CD4-positive, alpha-beta memory T cell (primary cell): ENCODE data around the gene EIF4G1. TPM values are rescaled to one million over a fixed set of nuclear protein-coding genes. Genes with fewer than 3 reads are reported as not detected.
A peak's percentile ranks its signal among the peaks of the same experiment; 100 is the strongest.

Experiments
- CTCF ChIA-PET: fragments of 350-600 bp; sonication (Branson Sonifier 250); formaldehyde crosslinking; loops from one replicate; lab custom pipeline; 2021; ENCODE audit warnings: inconsistent platforms; ENCODE audit not compliant: partially characterized antibody; lab: Charles Lee
- POLR2A ChIA-PET: fragments of 350-600 bp; sonication (Branson Sonifier 250); formaldehyde crosslinking; loops from one replicate; lab custom pipeline; 2021; ENCODE audit not compliant: partially characterized antibody; lab: Charles Lee
- DNase-seq, 5 donors: peaks; one replicate each; pipeline versions ENCODE4 v3.0.0 to v3.0.0-alpha.2; 2020 to 2022; ENCODE audit warnings: mixed read lengths in 1 of 5
- H3K27ac ChIP-seq: one replicate; pipeline ENCODE4 v1.7.0; 2013; ENCODE audit warnings: low read depth, low read length
- H3K27me3 ChIP-seq: 2 replicates; pipeline ENCODE4 v1.7.0; 2013; ENCODE audit warnings: mild to moderate bottlenecking, low read length, moderate library complexity; ENCODE audit not compliant: insufficient read depth
- H3K36me3 ChIP-seq: 2 replicates; pipeline ENCODE4 v1.7.0; 2013; ENCODE audit warnings: mild to moderate bottlenecking, low read length, moderate library complexity; ENCODE audit not compliant: insufficient read depth
- H3K4me1 ChIP-seq: 2 replicates; pipeline ENCODE4 v1.7.0; 2013; ENCODE audit warnings: mild to moderate bottlenecking, low read length, moderate library complexity; ENCODE audit not compliant: insufficient read depth
- H3K4me3 ChIP-seq, 2 donors: one replicate each; pipeline ENCODE4 v1.7.0; 2013; ENCODE audit warnings: low read length in 2 of 2, mild to moderate bottlenecking in 1 of 2
- H3K9me3 ChIP-seq, 2 donors: one replicate each; pipeline ENCODE4 v1.7.0; 2013; ENCODE audit warnings: low read length in 2 of 2, control low read depth in 1 of 2; ENCODE audit not compliant: control insufficient read depth in 1 of 2
- H3K27ac Mint-ChIP-seq, 7 donors: one replicate each; pipeline ENCODE4 v1.8.0; 2020 to 2021; ENCODE audit warnings: mixed read lengths in 7 of 7, mild to moderate bottlenecking in 6 of 7, inconsistent platforms in 3 of 7, moderate library complexity in 3 of 7
- H3K27me3 Mint-ChIP-seq, 2 donors: one replicate each; pipeline ENCODE4 v1.8.0; 2020 to 2021; ENCODE audit warnings: mixed read lengths in 2 of 2
- H3K36me3 Mint-ChIP-seq, 2 donors: one replicate each; pipeline ENCODE4 v1.8.0; 2020 to 2021; ENCODE audit warnings: mixed read lengths in 2 of 2, inconsistent platforms in 1 of 2, mild to moderate bottlenecking in 1 of 2
- H3K4me1 Mint-ChIP-seq, 4 donors: one replicate each; pipeline ENCODE4 v1.8.0; 2020 to 2021; ENCODE audit warnings: mixed read lengths in 4 of 4, mild to moderate bottlenecking in 1 of 4
- H3K4me3 Mint-ChIP-seq, 8 donors: one replicate each; pipeline ENCODE4 v1.8.0; 2020 to 2021; ENCODE audit warnings: mixed read lengths in 8 of 8, mild to moderate bottlenecking in 7 of 8, moderate library complexity in 6 of 8, inconsistent platforms in 3 of 8
- H3K9me3 Mint-ChIP-seq, 8 donors: one replicate each; pipeline ENCODE4 v1.8.0; 2020 to 2021; ENCODE audit warnings: mixed read lengths in 8 of 8, mild to moderate bottlenecking in 5 of 8, inconsistent platforms in 3 of 8, moderate library complexity in 1 of 8
- intact Hi-C: fragments of 100-400 bp; cut with micrococcal nuclease; formaldehyde crosslinking; loops from one replicate; pipeline ENCODE4 v1.15.1; 2023
- polyA plus RNA-seq, 2 donors: library from polyadenylated mRNA; unstranded; fragments of 300-500 nt; fragmentation: Illumina TruSeq; gene quantifications; one replicate each; pipeline ENCODE4 v1.2.3, GENCODE V29; 2021
- total RNA-seq, 2 experiments: library from RNA; stranded (reverse); gene quantifications; one replicate each; pipeline ENCODE4 v1.2.3, GENCODE V29; 2021

EIF4G1 gene
- total and polyA plus RNA-seq, 4 experiments from 2014 or later: 3.6 to 246 (median 144) TPM

- ChIA-PET CTCF (interaction anchor here (1.2 to 1.5 kb wide), 2 partner anchors 21 to 39 kb away, joined by 5 to 6 read pairs; no protein-coding TSS in a partner anchor), POLR2A (no interaction called here)
- Mint-ChIP-seq H3K36me3 (peaks cover 58 to 75% of the 10 kb centered on the region in 2 donors), H3K27me3 (no peaks in the 10 kb centered on the region), H3K9me3 (no peaks in the 10 kb centered on the region), H3K4me3 (no peak overlapping the region), H3K27ac (peak overlapping the region; percentile 88 to 99 (median 94)), H3K4me1 (peaks cover 16 to 39% (median 20%) of the 10 kb centered on the region in 4 donors)
- no peaks in the 10 kb centered on the region for H3K9me3 ChIP-seq
- no peak overlapping the region for H3K27ac ChIP-seq
- no peaks in the 10 kb centered on the region for H3K27me3 ChIP-seq
- H3K4me3 ChIP-seq: no peak overlapping the region
- H3K4me1 ChIP-seq: peaks cover 20% of the 10 kb centered on the region
- peaks cover 49% of the 10 kb centered on the region for H3K36me3 ChIP-seq
- no peak for DNase-seq
- intact Hi-C loops: no loop called here
These were observed 18.1 kb downstream of the EIF4G1 start for GRCh38 chr3:184332370-184333090.

DNA sequence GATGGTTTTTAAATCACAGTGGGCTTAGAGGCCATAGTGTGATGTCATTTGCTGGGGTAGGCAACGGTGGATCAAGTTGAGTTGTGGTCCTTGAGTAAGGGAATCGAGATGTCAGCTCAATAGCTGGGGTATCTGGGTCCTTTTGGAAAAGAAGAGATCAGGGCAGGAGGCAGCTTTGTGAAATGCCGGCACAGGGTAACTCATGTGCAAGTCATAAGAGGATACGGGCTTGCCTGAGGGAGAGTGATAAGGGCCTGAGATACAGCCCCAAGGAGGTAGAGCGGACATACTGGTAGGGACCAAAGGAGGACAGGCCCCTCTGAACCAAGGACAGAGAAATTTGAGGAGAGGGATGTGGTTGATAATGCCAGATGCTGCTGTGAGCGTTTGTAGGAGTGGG is 18.8 kb downstream of the EIF4G1 start:
- H3K36me3 ChIP-seq: peaks cover 42% of the 10 kb centered on the region
- peaks cover 22 to 45% (median 26%) of the 10 kb centered on the region in 4 donors for H3K4me1 Mint-ChIP-seq
- intact Hi-C loops: no loop called here
- peak overlapping the region; percentile 88 to 99 (median 98) for H3K27ac Mint-ChIP-seq
- no peak for DNase-seq
- no peak overlapping the region for H3K4me3 Mint-ChIP-seq
- no peaks in the 10 kb centered on the region for H3K27me3 Mint-ChIP-seq
- POLR2A ChIA-PET: no interaction called here
- CTCF ChIA-PET: interaction anchor here (1.2 kb wide), 1 partner anchor 21 kb away, joined by 6 read pairs; no protein-coding TSS in a partner anchor
- H3K4me1 ChIP-seq: peaks cover 20% of the 10 kb centered on the region
- H3K4me3 ChIP-seq: no peak overlapping the region
- H3K36me3 Mint-ChIP-seq: peaks cover 53 to 68% of the 10 kb centered on the region in 2 donors
- H3K9me3 ChIP-seq: no peaks in the 10 kb centered on the region
- H3K9me3 Mint-ChIP-seq: no peaks in the 10 kb centered on the region
- no peaks in the 10 kb centered on the region for H3K27me3 ChIP-seq
- peak overlapping the region; percentile 30 for H3K27ac ChIP-seq

GRCh38 chr3:184333700-184334099 is 19.3 kb downstream of the EIF4G1 start:
- Histone ChIP-seq H3K27ac (peak overlapping the region; percentile 92), H3K36me3 (peaks cover 37% of the 10 kb centered on the region), H3K27me3 (no peaks in the 10 kb centered on the region), H3K4me3 (no peak overlapping the region), H3K4me1 (peaks cover 20% of the 10 kb centered on the region), H3K9me3 (no peaks in the 10 kb centered on the region)
- no peaks in the 10 kb centered on the region for H3K27me3 Mint-ChIP-seq
- H3K36me3 Mint-ChIP-seq: peaks cover 49 to 63% of the 10 kb centered on the region in 2 donors
- peaks cover 22 to 47% (median 29%) of the 10 kb centered on the region in 4 donors for H3K4me1 Mint-ChIP-seq
- no peaks in the 10 kb centered on the region for H3K9me3 Mint-ChIP-seq
- intact Hi-C loops: loop anchor here (2.0 kb wide), 1 partner anchor 35 kb away; the partner anchor contains the start of gene PSMD2
- DNase-seq: no peak
- H3K27ac Mint-ChIP-seq: peak overlapping the region; percentile 88 to 99 (median 98)
- peak overlapping the region in 2 of 8 donors; percentile 4 to 52 for H3K4me3 Mint-ChIP-seq
- CTCF ChIA-PET: interaction anchor here (1.2 kb wide), 1 partner anchor 20 kb away, joined by 6 read pairs; no protein-coding TSS in a partner anchor
- POLR2A ChIA-PET: no interaction called here

GRCh38 chr3:184334470-184335158 is 20.2 kb downstream of the EIF4G1 start:
- no peaks in the 10 kb centered on the region for H3K9me3 Mint-ChIP-seq
- Histone ChIP-seq H3K27ac (peak overlapping the region; percentile 92), H3K27me3 (no peaks in the 10 kb centered on the region), H3K9me3 (no peaks in the 10 kb centered on the region), H3K36me3 (peaks cover 31% of the 10 kb centered on the region), H3K4me1 (peaks cover 20% of the 10 kb centered on the region), H3K4me3 (no peak overlapping the region)
- peaks cover 40 to 54% of the 10 kb centered on the region in 2 donors for H3K36me3 Mint-ChIP-seq
- peak; percentile 28 to 83 (median 34) for DNase-seq
- CTCF ChIA-PET: no interaction called here
- no peaks in the 10 kb centered on the region for H3K27me3 Mint-ChIP-seq
- H3K4me3 Mint-ChIP-seq: peak overlapping the region in 6 of 8 donors; percentile 26 to 83 (median 59)
- POLR2A ChIA-PET: no interaction called here
- peak overlapping the region; percentile 88 to 99 (median 98) for H3K27ac Mint-ChIP-seq
- peaks cover 24 to 45% (median 30%) of the 10 kb centered on the region in 4 donors for H3K4me1 Mint-ChIP-seq
- intact Hi-C loops: loop anchor here (1.0 to 2.0 kb wide), 3 partner anchors 19 to 36 kb away; partner anchors contain the start of gene PSMD2

DNA sequence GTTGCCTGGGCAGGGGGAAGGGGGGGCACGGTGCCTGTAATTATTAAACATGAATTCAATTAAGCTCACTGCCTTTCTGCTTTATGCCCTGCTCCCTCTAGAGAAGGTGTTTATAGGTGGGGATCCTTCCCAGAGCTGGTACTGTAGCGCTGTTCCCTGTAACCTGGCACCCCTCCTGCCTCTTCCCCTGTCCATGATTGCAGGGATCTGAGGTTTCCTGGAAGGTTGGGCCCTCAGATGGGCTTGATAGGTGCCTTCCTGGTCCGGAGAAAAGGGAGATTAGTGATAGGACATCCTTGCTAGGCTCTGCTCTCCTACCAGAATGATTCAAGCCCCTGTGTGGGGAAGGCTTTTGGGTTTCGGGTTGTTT is 20.9 kb downstream of the EIF4G1 start:
- Histone ChIP-seq H3K27me3 (no peaks in the 10 kb centered on the region), H3K4me1 (peaks cover 20% of the 10 kb centered on the region), H3K36me3 (peaks cover 31% of the 10 kb centered on the region), H3K4me3 (peak overlapping the region in 1 of 2 donors; percentile 53), H3K27ac (peak overlapping the region; percentile 92), H3K9me3 (no peaks in the 10 kb centered on the region)
- H3K9me3 Mint-ChIP-seq: no peaks in the 10 kb centered on the region
- ChIA-PET CTCF (no interaction called here), POLR2A (interaction anchor here (0.7 to 1.9 kb wide), 3 partner anchors 19 to 36 kb away, joined by 3 to 4 read pairs (median 4); partner anchors contain the start of gene PSMD2)
- no peak for DNase-seq
- intact Hi-C loops: loop anchor here (1.0 to 2.0 kb wide), 3 partner anchors 20 to 36 kb away; partner anchors contain the start of gene PSMD2
- peak overlapping the region; percentile 94 to 99 (median 98) for H3K27ac Mint-ChIP-seq
- peaks cover 23 to 42% (median 30%) of the 10 kb centered on the region in 4 donors for H3K4me1 Mint-ChIP-seq
- peaks cover 37 to 49% of the 10 kb centered on the region in 2 donors for H3K36me3 Mint-ChIP-seq
- no peaks in the 10 kb centered on the region for H3K27me3 Mint-ChIP-seq
- peak overlapping the region; percentile 83 to 92 (median 87) for H3K4me3 Mint-ChIP-seq

- Mint-ChIP-seq H3K27me3 (no peaks in the 10 kb centered on the region), H3K4me3 (peak overlapping the region; percentile 87 to 92 (median 90)), H3K9me3 (no peaks in the 10 kb centered on the region), H3K36me3 (peaks cover 33 to 45% of the 10 kb centered on the region in 2 donors), H3K27ac (peak overlapping the region; percentile 94 to 99 (median 98)), H3K4me1 (peaks cover 23 to 47% (median 30%) of the 10 kb centered on the region in 4 donors)
- Histone ChIP-seq H3K27ac (peak overlapping the region; percentile 92), H3K9me3 (no peaks in the 10 kb centered on the region), H3K4me3 (peak overlapping the region; percentile 53 to 69), H3K4me1 (peaks cover 20% of the 10 kb centered on the region), H3K27me3 (no peaks in the 10 kb centered on the region), H3K36me3 (peaks cover 30% of the 10 kb centered on the region)
- POLR2A ChIA-PET: interaction anchor here (0.7 to 2.7 kb wide), 4 partner anchors 20 to 36 kb away, joined by 3 to 10 read pairs (median 4); partner anchors contain the start of genes CLCN2, POLR2H and PSMD2
- peak; percentile 84 to 89 (median 87) for DNase-seq
- CTCF ChIA-PET: no interaction called here
- intact Hi-C loops: loop anchor here (1.0 to 2.0 kb wide), 3 partner anchors 21 to 37 kb away; partner anchors contain the start of gene PSMD2
These were observed 21.5 kb downstream of the EIF4G1 start for GRCh38 chr3:184335661-184336546.
